A549 (cell line): ENCODE measurements around the gene HLCS. TPM values are rescaled to one million over a fixed set of nuclear protein-coding genes. Genes with fewer than 3 reads are reported as not detected.

Experiments
- ATAC-seq, 2 experiments: fragments of 200-7000 bp in 1 of 2; fragments of >200 bp in 1 of 2; cut with Nextera tagmentation in 1 of 2; cut with Tn5 transposase in 1 of 2; 3 replicates each; pipeline versions ENCODE4 v1.8.0 to v1.9.1; 2018 to 2020; ENCODE audit warnings: mild to moderate bottlenecking in 1 of 2, moderate library complexity in 1 of 2
- CTCF ChIA-PET: fragments of 300-600 bp; sonication (Branson Sonifier 250); formaldehyde crosslinking; extraction: SDS; loops from one replicate; lab custom pipeline; 2021; ENCODE audit warnings: antibody characterized with exemption, inconsistent platforms; lab: Yijun Ruan, JAX
- POLR2A ChIA-PET: fragments of 350-600 bp; formaldehyde crosslinking; extraction: SDS; loops from one replicate; lab custom pipeline; 2021; ENCODE audit warnings: antibody characterized with exemption, inconsistent platforms; lab: Yijun Ruan, JAX
- DNase-seq, 2 experiments: peaks; one replicate each; pipeline versions ENCODE4 v3.0.0 to v3.0.0-alpha.2; 2011 to 2016; ENCODE audit warnings: low read depth in 1 of 2, low spot score in 1 of 2
- FAIRE-seq: peaks from 2 replicates; lab custom pipeline; 2011; peaks lifted over from hg19 to GRCh38; lab: Jason Lieb, UNC
- H3K27ac ChIP-seq, 2 experiments: fragments of >200 bp; sonication (Bioruptor Twin); formaldehyde crosslinking; 3 replicates each; pipeline ENCODE4 v1.5.1; 2016 to 2017
- H3K4me1 ChIP-seq: fragments of >200 bp; sonication (Bioruptor Twin); formaldehyde crosslinking; 3 replicates; pipeline ENCODE4 v1.6.1; 2016
- H3K4me2 ChIP-seq: fragments of >200 bp; sonication (Bioruptor Twin); formaldehyde crosslinking; 3 replicates; pipeline ENCODE4 v1.6.1; 2016
- H3K4me3 ChIP-seq: fragments of >200 bp; sonication (Bioruptor Twin); formaldehyde crosslinking; 3 replicates; pipeline ENCODE4 v1.5.1; 2016
- H3K9me3 ChIP-seq: fragments of >200 bp; sonication (Bioruptor Twin); formaldehyde crosslinking; 3 replicates; pipeline ENCODE4 v1.6.1; 2016
- ATOH8 ChIP-seq: fragments of 250-450 bp; sonication (Bioruptor Pico); IDR thresholded peaks from 2 replicates; pipeline ENCODE4 v1.5.0; 2020; ENCODE audit warnings: low read depth, mild to moderate bottlenecking, moderate library complexity
- CHD2 ChIP-seq: fragments of 150-350 bp; IDR thresholded peaks from 2 replicates; pipeline ENCODE4 v1.6.1; 2014; ENCODE audit warnings: low read length; ENCODE audit not compliant: partially characterized antibody
- CHD4 ChIP-seq: fragments of 200-600 bp; sonication (generic); IDR thresholded peaks from 2 replicates; pipeline ENCODE4 v1.6.1; 2016; ENCODE audit warnings: antibody characterized with exemption, mild to moderate bottlenecking, borderline replicate concordance
- E2F6 ChIP-seq: IDR thresholded peaks from 2 replicates; pipeline ENCODE4 v1.6.1; 2012; ENCODE audit warnings: low read depth, borderline replicate concordance
- FOSL2 ChIP-seq, 2 experiments: fragments of 450-650 bp in 1 of 2; fragments of >200 bp in 1 of 2; sonication (Bioruptor Twin) in 1 of 2; formaldehyde crosslinking; IDR thresholded peaks; 2 replicates each; pipeline versions ENCODE4 v1.5.0 to v1.6.1; 2016 to 2020; ENCODE audit warnings: mild to moderate bottlenecking in 1 of 2, moderate library complexity in 1 of 2
- FOXS1 ChIP-seq: fragments of 250-450 bp; sonication (Bioruptor Pico); IDR thresholded peaks from 2 replicates; pipeline ENCODE4 v1.5.0; 2020; ENCODE audit warnings: mild to moderate bottlenecking, moderate library complexity
- HES2 ChIP-seq: fragments of >200 bp; sonication (Bioruptor Twin); formaldehyde crosslinking; IDR thresholded peaks from 2 replicates; pipeline ENCODE4 v1.6.1; 2016
- MAFK ChIP-seq: fragments of 450-650 bp; IDR thresholded peaks from 2 replicates; pipeline ENCODE4 v1.6.1; 2014; ENCODE audit not compliant: partially characterized antibody
- NFE2L2 ChIP-seq: fragments of 150-350 bp; conservative IDR thresholded peaks from 2 replicates; pipeline ENCODE4 v1.6.1; 2014; ENCODE audit warnings: low read length
- NPAS2 ChIP-seq: fragments of 250-450 bp; sonication (Bioruptor Pico); IDR thresholded peaks from 2 replicates; pipeline ENCODE4 v1.8.0; 2022; ENCODE audit warnings: mild to moderate bottlenecking, moderate library complexity, borderline replicate concordance
- POLR2A ChIP-seq: IDR thresholded peaks from 2 replicates; pipeline ENCODE4 v1.6.1; 2012; ENCODE audit warnings: mild to moderate bottlenecking, low read length
- RFX5 ChIP-seq: fragments of 450-650 bp; IDR thresholded peaks from 2 replicates; pipeline ENCODE4 v1.7.1; 2014; ENCODE audit warnings: antibody characterized with exemption, mild to moderate bottlenecking, moderate library complexity
- RNF2 ChIP-seq: fragments of 200-600 bp; sonication (generic); IDR thresholded peaks from 2 replicates; pipeline ENCODE4 v1.6.1; 2016; ENCODE audit warnings: low read depth, mild to moderate bottlenecking, antibody characterized with exemption, moderate library complexity, borderline replicate concordance
- SMC3 ChIP-seq: fragments of >200 bp; sonication (Bioruptor Twin); formaldehyde crosslinking; IDR thresholded peaks from 3 replicates; pipeline ENCODE4 v1.6.1; 2018; ENCODE audit warnings: inconsistent platforms
- TFCP2L1 ChIP-seq: fragments of 250-450 bp; sonication (Bioruptor Pico); IDR thresholded peaks from 2 replicates; pipeline ENCODE4 v1.5.0; 2021; ENCODE audit warnings: mild to moderate bottlenecking
- TP53 ChIP-seq: fragments of 250-450 bp; sonication (Bioruptor Pico); IDR thresholded peaks from 2 replicates; pipeline ENCODE4 v1.5.0; 2021; ENCODE audit warnings: mild to moderate bottlenecking, moderate library complexity
- ZNF302 ChIP-seq: fragments of 250-450 bp; sonication (Bioruptor Pico); IDR thresholded peaks from 2 replicates; pipeline ENCODE4 v1.9.0; 2021; ENCODE audit warnings: inconsistent platforms, mild to moderate bottlenecking, moderate library complexity
- ZSCAN20 ChIP-seq: fragments of 250-450 bp; sonication (Bioruptor Pico); IDR thresholded peaks from 2 replicates; pipeline ENCODE4 v1.8.0; 2022; ENCODE audit warnings: mild to moderate bottlenecking, moderate library complexity
- WGBS: methylation state at CpG from one replicate; pipeline ENCODE4 v1.1.6; 2017; ENCODE audit errors: missing lambda C conversion rate; 5-methylcytosine and 5-hydroxymethylcytosine counted together
- polyA plus RNA-seq, 4 experiments: library from polyadenylated mRNA; depleted of rRNA in 3 of 4; stranded (reverse); fragments of >200 nt; fragmentation: RNase III in 1 of 4; extraction: RNeasy Plus Mini Kit Qiagen cat#74134 plus additional on column Dnase treatment in 1 of 4; gene quantifications; 2 replicates in 3 of 4; 3 replicates in 1 of 4; pipeline ENCODE4 v1.2.3, GENCODE V29; 2011 to 2017

Gene HLCS
- polyA plus RNA-seq, 2 of the 4 experiments (the other 2 are of a cell fraction): 8.4 to 24.3 TPM

GRCh38 chr21:36964398-36964797, 2.1 kb downstream of the HLCS start (continued):
- TF ChIP-seq TFCP2L1 (CRISPR knock-in tag): no peak
- TF ChIP-seq NFE2L2: no peak
- TF ChIP-seq, all 56 proteins: peak for 0

- CTCF ChIA-PET: interaction anchor here (0.9 kb wide), 1 partner anchor 459 kb away, joined by 3 read pairs; no protein-coding TSS in a partner anchor
- WGBS: 93% methylated on average over 11 of the region's 11 CpGs
- DNase-seq (no peak), FAIRE-seq (no peak)
- H3K4me1 ChIP-seq: peaks cover 13% of the 10 kb centered on the region; the same call in 2 of the 3 replicates
- TF ChIP-seq SMC3 (no peak), NPAS2 (CRISPR knock-in tag) (no peak), RNF2 (no peak)
- TF ChIP-seq, all 56 proteins: peak for 0
- ATAC-seq: no peak
- POLR2A ChIA-PET: no interaction called here
- no peak overlapping the region for H3K27ac ChIP-seq
- H3K4me3 ChIP-seq: no peak overlapping the region
- H3K4me2 ChIP-seq: no peak overlapping the region
- H3K9me3 ChIP-seq: no peaks in the 10 kb centered on the region
These were observed 4.2 kb downstream of the HLCS start for GRCh38 chr21:36962098-36962780.

- FAIRE-seq (no peak), DNase-seq (no peak), ATAC-seq (no peak)
- Histone ChIP-seq H3K27ac (no peak overlapping the region), H3K4me1 (peaks cover 13% of the 10 kb centered on the region; the same call in 2 of the 3 replicates), H3K4me2 (no peak overlapping the region), H3K9me3 (no peaks in the 10 kb centered on the region), H3K4me3 (no peak overlapping the region)
- 97% methylated on average over 8 of the region's 8 CpGs for WGBS
- CTCF ChIA-PET: no interaction called here
- TF ChIP-seq CHD4 (no peak), ZNF302 (CRISPR knock-in tag) (no peak), POLR2A (no peak), TP53 (CRISPR knock-in tag) (no peak), ATOH8 (CRISPR knock-in tag) (no peak), FOSL2 (IDR thresholded peaks at IDR 0.05) (no peak), FOSL2 (CRISPR knock-in tag; IDR thresholded peaks at IDR 0.05) (no peak)
- POLR2A ChIA-PET: no interaction called here
These were observed 5.7 kb downstream of the HLCS start for GRCh38 chr21:36960676-36961284.

GRCh38 chr21:36959020-36959835, 7.2 kb downstream of the HLCS start:
- Histone ChIP-seq H3K4me2 (no peak overlapping the region), H3K4me1 (peaks cover under 1% of the 10 kb centered on the region; the same call in 1 of the 3 replicates), H3K9me3 (no peaks in the 10 kb centered on the region), H3K4me3 (no peak overlapping the region), H3K27ac (no peak overlapping the region)
- DNase-seq: peak in 1 of 2 experiments; percentile 8
- 94% methylated on average over 8 of the region's 17 CpGs for WGBS
- ChIA-PET POLR2A (no interaction called here), CTCF (no interaction called here)
- TF ChIP-seq FOXS1 (no peak), HES2 (no peak), E2F6 (no peak), ZSCAN20 (CRISPR knock-in tag) (no peak), CHD2 (no peak), RFX5 (no peak), MAFK (no peak)
- FAIRE-seq: no peak
- ATAC-seq: peak in 1 of 2 experiments; percentile 80; a peak in 3 of 6 replicates
